ENCODE results near the gene AMBP.

AMBP gene

DNA sequence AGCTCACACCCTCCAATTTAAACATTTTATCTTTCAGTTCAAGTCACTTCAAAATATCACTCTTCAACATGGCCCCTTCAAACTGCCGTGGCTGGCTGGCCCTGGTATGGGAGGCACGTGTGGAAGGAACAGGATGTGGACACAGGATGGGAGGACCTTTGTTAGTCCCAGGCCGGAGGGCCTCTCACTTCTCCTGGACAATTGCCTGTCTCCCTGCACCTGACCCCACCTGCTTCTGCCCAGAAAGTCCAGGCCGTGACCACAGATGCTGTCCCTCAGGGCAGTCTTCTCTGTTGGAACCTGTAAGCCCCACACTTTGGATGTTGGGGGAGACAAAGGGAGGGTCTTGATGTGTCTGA, 19.4 kb downstream of the AMBP start:
- TF ChIP-seq, protein P1, sequence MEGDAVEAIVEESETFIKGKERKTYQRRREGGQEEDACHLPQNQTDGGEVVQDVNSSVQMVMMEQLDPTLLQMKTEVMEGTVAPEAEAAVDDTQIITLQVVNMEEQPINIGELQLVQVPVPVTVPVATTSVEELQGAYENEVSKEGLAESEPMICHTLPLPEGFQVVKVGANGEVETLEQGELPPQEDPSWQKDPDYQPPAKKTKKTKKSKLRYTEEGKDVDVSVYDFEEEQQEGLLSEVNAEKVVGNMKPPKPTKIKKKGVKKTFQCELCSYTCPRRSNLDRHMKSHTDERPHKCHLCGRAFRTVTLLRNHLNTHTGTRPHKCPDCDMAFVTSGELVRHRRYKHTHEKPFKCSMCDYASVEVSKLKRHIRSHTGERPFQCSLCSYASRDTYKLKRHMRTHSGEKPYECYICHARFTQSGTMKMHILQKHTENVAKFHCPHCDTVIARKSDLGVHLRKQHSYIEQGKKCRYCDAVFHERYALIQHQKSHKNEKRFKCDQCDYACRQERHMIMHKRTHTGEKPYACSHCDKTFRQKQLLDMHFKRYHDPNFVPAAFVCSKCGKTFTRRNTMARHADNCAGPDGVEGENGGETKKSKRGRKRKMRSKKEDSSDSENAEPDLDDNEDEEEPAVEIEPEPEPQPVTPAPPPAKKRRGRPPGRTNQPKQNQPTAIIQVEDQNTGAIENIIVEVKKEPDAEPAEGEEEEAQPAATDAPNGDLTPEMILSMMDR (IDR thresholded peaks at IDR 0.05; ENCODE audit: low read depth, low read length): no peak
- no peaks in the 10 kb centered on the region for H3K27me3 ChIP-seq
- no peaks in the 10 kb centered on the region for H3K9me3 ChIP-seq
- H3K36me3 ChIP-seq: peaks cover 4% of the 10 kb centered on the region; the same call in 1 of the 2 replicates
- no peak overlapping the region for H3K4me3 ChIP-seq (ENCODE audit: low read depth, low read length)
- peaks cover 4% of the 10 kb centered on the region for H3K4me1 ChIP-seq
- DNase-seq: peak; percentile 5

DNA sequence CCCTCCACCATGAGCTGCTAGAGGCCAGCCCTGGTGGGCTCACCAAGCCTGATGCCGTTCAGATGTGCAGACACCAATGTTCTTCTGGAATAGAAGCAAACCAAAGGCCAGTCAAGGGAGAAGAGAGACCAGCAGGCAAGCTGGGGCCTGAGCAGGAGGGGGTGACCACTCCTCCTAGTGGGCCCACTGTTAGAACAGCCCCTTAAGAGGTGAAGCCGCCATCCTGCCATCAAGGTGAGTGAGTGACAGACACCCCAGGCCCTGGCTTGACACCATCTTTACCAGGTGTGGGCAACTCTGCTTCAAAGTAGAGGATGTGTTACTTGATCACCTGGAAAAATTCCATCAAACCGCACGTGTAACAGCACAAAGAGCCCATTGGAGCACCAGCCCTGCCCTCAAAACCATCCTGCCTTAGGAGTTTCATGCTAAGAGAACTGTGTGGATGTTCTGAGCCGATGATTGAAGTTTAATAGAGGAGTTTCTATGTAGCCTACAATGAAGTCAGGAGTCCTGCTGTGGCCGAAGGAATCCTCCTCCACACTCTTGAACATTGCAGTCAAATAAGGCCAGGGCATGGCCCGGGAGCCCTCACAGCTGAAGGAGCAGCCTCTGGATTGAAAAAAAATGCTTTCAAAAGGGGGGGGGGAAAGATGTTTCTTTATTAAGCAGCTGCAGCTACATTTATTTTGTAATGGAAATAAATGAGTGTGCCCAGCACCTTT, 20.8 kb downstream of the AMBP start:
- peaks cover 4% of the 10 kb centered on the region for H3K4me1 ChIP-seq
- no peaks in the 10 kb centered on the region for H3K9me3 ChIP-seq
- TF ChIP-seq, protein P1 (IDR thresholded peaks at IDR 0.05; ENCODE audit: low read depth, low read length): no peak
- H3K36me3 ChIP-seq: peaks cover 6% of the 10 kb centered on the region
- H3K27me3 ChIP-seq: no peaks in the 10 kb centered on the region
- peak; percentile 1 for DNase-seq
- H3K4me3 ChIP-seq (ENCODE audit: low read depth, low read length): no peak overlapping the region

DNA sequence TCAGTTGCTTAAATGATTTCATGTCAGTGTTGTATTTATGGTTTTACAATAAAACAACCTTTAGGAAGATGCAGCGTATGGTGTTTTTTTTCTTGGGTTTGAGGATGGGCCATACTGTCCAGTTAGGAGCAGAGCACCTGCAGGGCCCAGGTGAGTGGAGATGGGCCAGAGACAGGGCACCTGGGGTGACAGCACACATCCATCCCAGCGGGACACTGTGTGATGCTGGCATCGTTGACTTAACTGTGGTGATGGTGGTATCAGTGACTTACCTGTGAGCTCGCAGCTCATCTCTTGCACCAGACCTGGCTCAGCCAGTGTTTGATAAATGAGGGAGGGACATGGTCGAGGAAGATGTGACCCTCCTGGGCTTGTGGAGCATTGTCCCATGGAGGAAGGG, 21.6 kb downstream of the AMBP start:
- TF ChIP-seq, protein P1 (IDR thresholded peaks at IDR 0.05; ENCODE audit: low read depth, low read length): no peak
- Histone ChIP-seq H3K36me3 (peaks cover 11% of the 10 kb centered on the region), H3K4me3 (ENCODE audit: low read depth, low read length) (no peak overlapping the region), H3K27me3 (no peaks in the 10 kb centered on the region), H3K9me3 (no peaks in the 10 kb centered on the region), H3K4me1 (peaks cover 4% of the 10 kb centered on the region)
- no peak for DNase-seq

- Histone ChIP-seq H3K9me3 (no peaks in the 10 kb centered on the region), H3K4me1 (peaks cover 4% of the 10 kb centered on the region), H3K36me3 (peaks cover 15% of the 10 kb centered on the region), H3K27me3 (no peaks in the 10 kb centered on the region), H3K4me3 (ENCODE audit: low read depth, low read length) (no peak overlapping the region)
- DNase-seq: no peak
- TF ChIP-seq, protein P1 (IDR thresholded peaks at IDR 0.05; ENCODE audit: low read depth, low read length): no peak
Measured at GRCh38 chr9:114055894-114056293, 22.2 kb downstream of the AMBP start.

GRCh38 chr9:114055061-114055460, 23.0 kb downstream of the AMBP start:
- no peak for DNase-seq
- Histone ChIP-seq H3K4me3 (ENCODE audit: low read depth, low read length) (no peak overlapping the region), H3K27me3 (no peaks in the 10 kb centered on the region), H3K36me3 (peaks cover 21% of the 10 kb centered on the region), H3K9me3 (no peaks in the 10 kb centered on the region), H3K4me1 (peaks cover 4% of the 10 kb centered on the region)
- TF ChIP-seq, protein P1 (IDR thresholded peaks at IDR 0.05; ENCODE audit: low read depth, low read length): no peak

DNA sequence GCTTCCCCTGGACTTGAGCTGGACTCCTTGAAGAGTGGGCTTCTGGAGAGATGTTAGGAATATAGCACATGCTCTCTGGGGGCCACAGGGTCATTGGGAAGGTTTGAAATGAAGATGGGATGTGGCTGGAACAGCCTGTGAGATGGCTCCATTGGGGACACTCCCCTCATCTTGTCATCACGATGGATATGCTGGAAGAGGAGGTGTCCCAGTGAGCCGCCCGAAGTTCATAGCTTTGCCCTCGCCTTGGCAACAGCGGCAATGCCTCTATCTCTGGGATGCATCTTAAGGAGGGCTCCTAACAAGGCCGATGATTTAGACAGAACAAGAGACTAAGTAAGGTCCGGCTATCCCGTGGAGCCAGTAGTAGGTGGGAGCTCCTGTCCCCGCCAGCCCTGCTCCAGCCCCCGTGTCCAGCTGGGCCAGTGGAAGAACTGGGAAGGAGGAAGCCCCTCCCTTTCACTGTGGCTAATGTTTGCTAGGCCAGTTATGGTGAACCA, 23.9 kb downstream of the AMBP start:
- no peak overlapping the region for H3K4me3 ChIP-seq (ENCODE audit: low read depth, low read length)
- no peak for DNase-seq
- H3K27me3 ChIP-seq: no peaks in the 10 kb centered on the region
- H3K36me3 ChIP-seq: peaks cover 29% of the 10 kb centered on the region
- H3K9me3 ChIP-seq: no peaks in the 10 kb centered on the region
- TF ChIP-seq, protein P1 (IDR thresholded peaks at IDR 0.05; ENCODE audit: low read depth, low read length): no peak
- H3K4me1 ChIP-seq: peaks cover under 1% of the 10 kb centered on the region; the same call in 1 of the 2 replicates
